ENCODE data around the gene LTF.

DNA sequence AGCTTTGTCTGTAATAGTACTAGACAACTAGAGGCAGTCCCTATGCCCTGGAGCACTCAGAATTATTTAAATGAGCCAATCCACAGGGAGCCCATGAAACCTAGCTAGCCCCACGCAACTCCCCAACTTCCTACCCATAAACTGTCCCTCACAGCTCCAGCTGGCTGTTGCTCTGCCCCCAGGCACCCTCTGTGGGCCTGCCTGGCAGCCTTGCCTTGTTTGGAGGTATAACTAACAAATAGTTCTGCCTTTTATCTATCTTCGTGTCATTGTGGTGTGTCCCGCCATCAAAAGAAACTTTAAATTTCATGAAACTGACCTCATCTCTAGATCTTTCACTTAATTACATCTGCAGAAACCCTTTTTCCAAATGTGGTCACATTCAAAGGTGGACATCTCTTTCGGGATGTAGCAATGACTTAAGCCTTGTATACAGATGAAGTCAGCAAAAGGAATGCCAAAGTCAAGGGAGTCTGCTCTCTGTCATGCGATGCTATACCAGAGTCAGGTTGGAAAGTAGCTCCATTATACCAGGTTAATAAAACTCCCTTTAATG lies 31.3 kb upstream of the LTF start:
- TF ChIP-seq, protein P1, sequence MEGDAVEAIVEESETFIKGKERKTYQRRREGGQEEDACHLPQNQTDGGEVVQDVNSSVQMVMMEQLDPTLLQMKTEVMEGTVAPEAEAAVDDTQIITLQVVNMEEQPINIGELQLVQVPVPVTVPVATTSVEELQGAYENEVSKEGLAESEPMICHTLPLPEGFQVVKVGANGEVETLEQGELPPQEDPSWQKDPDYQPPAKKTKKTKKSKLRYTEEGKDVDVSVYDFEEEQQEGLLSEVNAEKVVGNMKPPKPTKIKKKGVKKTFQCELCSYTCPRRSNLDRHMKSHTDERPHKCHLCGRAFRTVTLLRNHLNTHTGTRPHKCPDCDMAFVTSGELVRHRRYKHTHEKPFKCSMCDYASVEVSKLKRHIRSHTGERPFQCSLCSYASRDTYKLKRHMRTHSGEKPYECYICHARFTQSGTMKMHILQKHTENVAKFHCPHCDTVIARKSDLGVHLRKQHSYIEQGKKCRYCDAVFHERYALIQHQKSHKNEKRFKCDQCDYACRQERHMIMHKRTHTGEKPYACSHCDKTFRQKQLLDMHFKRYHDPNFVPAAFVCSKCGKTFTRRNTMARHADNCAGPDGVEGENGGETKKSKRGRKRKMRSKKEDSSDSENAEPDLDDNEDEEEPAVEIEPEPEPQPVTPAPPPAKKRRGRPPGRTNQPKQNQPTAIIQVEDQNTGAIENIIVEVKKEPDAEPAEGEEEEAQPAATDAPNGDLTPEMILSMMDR (conservative IDR thresholded peaks at IDR 0.05), result no peak
- TF ChIP-seq EZH2 (IDR thresholded peaks at IDR 0.05; ENCODE audit: low read depth), result no peak
